Activated CD4-positive, alpha-beta T cell treated with anti-CD3 and anti-CD28 coated beads, Interleukin-10, Interleukin-2, amounts not matched to agents 100 ng/mL and 50 ng/mL, durations not matched to agents 16 hours and 8 hours (primary cell): ENCODE results near the gene ERO1B.
A peak's percentile ranks its signal among the peaks of the same experiment; 100 is the strongest.

Source experiments
- DNase-seq: peaks from one replicate; pipeline ENCODE4 v3.0.0-alpha.2; 2020

Gene ERO1B

GRCh38 chr1:236176337-236177336 is 105.1 kb downstream of the ERO1B start:
- no peak for DNase-seq

- no peak for DNase-seq
Observed at GRCh38 chr1:236175642-236176336, 106.0 kb downstream of the ERO1B start.

- no peak for DNase-seq
Observed at GRCh38 chr1:236173174-236173767, 108.5 kb downstream of the ERO1B start.

- DNase-seq = no peak
Observed at GRCh38 chr1:236172041-236172579, 109.6 kb downstream of the ERO1B start.

- DNase-seq = peak; percentile 47
Observed at GRCh38 chr1:236168716-236169429, 112.9 kb downstream of the ERO1B start.

- DNase-seq = no peak
Observed at GRCh38 chr1:236167578-236167977, 114.2 kb downstream of the ERO1B start.

- DNase-seq = no peak
Observed at GRCh38 chr1:236167154-236167553, 114.6 kb downstream of the ERO1B start.

- no peak for DNase-seq
Observed at GRCh38 chr1:236166041-236166440, 115.7 kb downstream of the ERO1B start.
